Body of pancreas (tissue), 4 donors: ENCODE data around the gene MYOZ1.
"Not testable (repeated sequence)": the region's sequence is repeated elsewhere in the genome, so short reads cannot be mapped to it uniquely, and the experiment has no call there.

Experiments
- POLR2A ChIP-seq, 3 donors: fragments of 450-650 bp; IDR thresholded peaks; one replicate each; pipeline ENCODE4 v1.6.1; 2016; ENCODE audit warnings: antibody characterized with exemption in 3 of 3, mild to moderate bottlenecking in 2 of 3
- TF ChIP-seq, protein P1 (sequence below), 7 experiments: fragments of 450-650 bp in 4 of 7; fragments of 200-600 bp in 3 of 7; sonication (generic) in 3 of 7; IDR thresholded peaks; one replicate each; pipeline ENCODE4 v1.5.1; 2016 to 2019; ENCODE audit warnings: antibody characterized with exemption in 7 of 7

DNA sequence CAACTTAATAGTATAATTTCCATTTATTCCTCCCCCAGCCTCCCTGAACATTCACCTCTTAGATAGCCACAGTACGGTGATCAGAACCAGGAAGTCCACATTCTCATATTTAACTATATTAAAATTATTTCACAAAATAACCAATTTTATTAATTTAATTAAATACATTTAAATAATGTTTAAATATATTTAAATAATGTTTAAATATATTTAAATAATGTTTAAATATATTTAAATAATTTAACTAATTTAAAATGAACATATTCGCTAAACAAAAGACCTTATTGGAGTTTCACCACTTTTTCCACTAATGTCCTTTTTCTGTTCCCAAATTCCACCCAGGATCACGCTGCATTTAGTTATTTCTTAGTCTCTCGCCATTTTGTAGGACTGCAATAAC is 27.1 kb upstream of the MYOZ1 start:
- TF ChIP-seq, protein P1, sequence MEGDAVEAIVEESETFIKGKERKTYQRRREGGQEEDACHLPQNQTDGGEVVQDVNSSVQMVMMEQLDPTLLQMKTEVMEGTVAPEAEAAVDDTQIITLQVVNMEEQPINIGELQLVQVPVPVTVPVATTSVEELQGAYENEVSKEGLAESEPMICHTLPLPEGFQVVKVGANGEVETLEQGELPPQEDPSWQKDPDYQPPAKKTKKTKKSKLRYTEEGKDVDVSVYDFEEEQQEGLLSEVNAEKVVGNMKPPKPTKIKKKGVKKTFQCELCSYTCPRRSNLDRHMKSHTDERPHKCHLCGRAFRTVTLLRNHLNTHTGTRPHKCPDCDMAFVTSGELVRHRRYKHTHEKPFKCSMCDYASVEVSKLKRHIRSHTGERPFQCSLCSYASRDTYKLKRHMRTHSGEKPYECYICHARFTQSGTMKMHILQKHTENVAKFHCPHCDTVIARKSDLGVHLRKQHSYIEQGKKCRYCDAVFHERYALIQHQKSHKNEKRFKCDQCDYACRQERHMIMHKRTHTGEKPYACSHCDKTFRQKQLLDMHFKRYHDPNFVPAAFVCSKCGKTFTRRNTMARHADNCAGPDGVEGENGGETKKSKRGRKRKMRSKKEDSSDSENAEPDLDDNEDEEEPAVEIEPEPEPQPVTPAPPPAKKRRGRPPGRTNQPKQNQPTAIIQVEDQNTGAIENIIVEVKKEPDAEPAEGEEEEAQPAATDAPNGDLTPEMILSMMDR (IDR thresholded peaks at IDR 0.05), result not testable (repeated sequence)
- TF ChIP-seq POLR2A (IDR thresholded peaks at IDR 0.05), result not testable (repeated sequence)
